ENCODE measurements around the gene CBR1. TPM values are rescaled to one million over a fixed set of nuclear protein-coding genes. Genes with fewer than 3 reads are reported as not detected.

CBR1 gene
- total and polyA plus RNA-seq, 8 donors = 20.7 to 83.4 (median 30.1) TPM

GRCh38 chr21:36023092-36023480, 46.7 kb upstream of the CBR1 start:
- intact Hi-C loops (cut with DNase I) = no loop called here
- H3K27ac ChIP-seq = peak overlapping the region in 1 of 2 donors; percentile 39
- no peak for TF ChIP-seq CTCF (IDR thresholded peaks at IDR 0.05)

GRCh38 chr21:36024782-36025181, 45.0 kb upstream of the CBR1 start:
- Histone ChIP-seq H3K36me3 (no peaks in the 10 kb centered on the region), H3K4me1 (peaks cover 3 to 6% of the 10 kb centered on the region in 2 donors), H3K27ac (no peak overlapping the region), H3K4me3 (no peak overlapping the region), H3K9me3 (no peaks in the 10 kb centered on the region), H3K27me3 (no peaks in the 10 kb centered on the region)
- DNase-seq (no peak), ATAC-seq (no peak)
- intact Hi-C loops (cut with DNase I) = no loop called here
- no peak for TF ChIP-seq CTCF (IDR thresholded peaks at IDR 0.05)

More at GRCh38 chr21:36023092-36023480, 46.7 kb upstream of the CBR1 start:
- no peaks in the 10 kb centered on the region for H3K9me3 ChIP-seq
- H3K4me3 ChIP-seq = no peak overlapping the region
- H3K27me3 ChIP-seq = no peaks in the 10 kb centered on the region
- ATAC-seq = no peak
- H3K36me3 ChIP-seq = no peaks in the 10 kb centered on the region
- H3K4me1 ChIP-seq = peaks cover 2 to 3% of the 10 kb centered on the region in 2 donors
- DNase-seq = peak in 2 of 4 donors; percentile 39 to 54

- Histone ChIP-seq H3K36me3 (no peaks in the 10 kb centered on the region), H3K4me1 (peaks cover 3 to 6% of the 10 kb centered on the region in 2 donors), H3K4me3 (no peak overlapping the region), H3K27ac (no peak overlapping the region), H3K27me3 (no peaks in the 10 kb centered on the region), H3K9me3 (no peaks in the 10 kb centered on the region)
- ATAC-seq = no peak
- intact Hi-C loops (cut with DNase I) = no loop called here
- TF ChIP-seq CTCF (IDR thresholded peaks at IDR 0.05) = no peak
- DNase-seq = no peak
Measured at GRCh38 chr21:36027347-36027746, 42.5 kb upstream of the CBR1 start.

- ATAC-seq (peak; percentile 99), DNase-seq (peak; percentile 71 to 87 (median 80))
- peaks cover 2 to 6% of the 10 kb centered on the region in 2 donors for H3K4me1 ChIP-seq
- H3K4me3 ChIP-seq = no peak overlapping the region
- no peaks in the 10 kb centered on the region for H3K9me3 ChIP-seq
- no peaks in the 10 kb centered on the region for H3K27me3 ChIP-seq
- intact Hi-C loops (cut with DNase I) = no loop called here
- H3K36me3 ChIP-seq = no peaks in the 10 kb centered on the region
- H3K27ac ChIP-seq = no peak overlapping the region
- TF ChIP-seq CTCF (IDR thresholded peaks at IDR 0.05) = peak; percentile 85 to 95
Measured at GRCh38 chr21:36028127-36029069, 41.4 kb upstream of the CBR1 start.

- no peaks in the 10 kb centered on the region for H3K27me3 ChIP-seq
- no peak overlapping the region for H3K4me3 ChIP-seq
- ATAC-seq = no peak
- H3K9me3 ChIP-seq = no peaks in the 10 kb centered on the region
- intact Hi-C loops (cut with DNase I) = no loop called here
- H3K27ac ChIP-seq = no peak overlapping the region
- no peak for DNase-seq
- peaks cover 0 to 6% of the 10 kb centered on the region in 2 donors for H3K4me1 ChIP-seq
- TF ChIP-seq CTCF (IDR thresholded peaks at IDR 0.05) = no peak
- peaks cover 0 to 7% of the 10 kb centered on the region in 2 donors for H3K36me3 ChIP-seq
Measured at GRCh38 chr21:36029309-36029708, 40.5 kb upstream of the CBR1 start.

Measured in left lung (tissue), 10 donors.